ENCODE results near the gene MARK2.

MARK2 gene

GRCh38 chr11:63831326-63831725, 7.6 kb upstream of the MARK2 start:
- DNase-seq = no peak

- peak in 1 of 2 donors; percentile 42 for DNase-seq
Measured at GRCh38 chr11:63832336-63832735, 6.6 kb upstream of the MARK2 start.

GRCh38 chr11:63833048-63833447, 5.9 kb upstream of the MARK2 start:
- DNase-seq = no peak

GRCh38 chr11:63834535-63835157, 4.3 kb upstream of the MARK2 start:
- no peak for DNase-seq

- DNase-seq = no peak
Measured at GRCh38 chr11:63835158-63835545, 3.8 kb upstream of the MARK2 start.

- peak; percentile 41 to 87 for DNase-seq
Measured at GRCh38 chr11:63837027-63837688, 1.8 kb upstream of the MARK2 start.

GRCh38 chr11:63837739-63838138, 1.2 kb upstream of the MARK2 start:
- DNase-seq = peak; percentile 57 to 60

GRCh38 chr11:63838150-63838677, 696 bp upstream of the MARK2 start:
- no peak for DNase-seq

- peak; percentile 50 to 58 for DNase-seq
Measured at GRCh38 chr11:63839508-63840355, 822 bp downstream of the MARK2 start.

- no peak for DNase-seq
Measured at GRCh38 chr11:63840356-63841060, 1.6 kb downstream of the MARK2 start.

- DNase-seq = no peak
Measured at GRCh38 chr11:63841554-63841953, 2.6 kb downstream of the MARK2 start.

GRCh38 chr11:63843041-63843440, 4.1 kb downstream of the MARK2 start:
- no peak for DNase-seq

- no peak for DNase-seq
Measured at GRCh38 chr11:63844836-63845235, 5.9 kb downstream of the MARK2 start.

- DNase-seq = peak; percentile 96 to 99
Measured at GRCh38 chr11:63845303-63845702, 6.4 kb downstream of the MARK2 start.

- DNase-seq = no peak
Measured at GRCh38 chr11:63845911-63846310, 7.0 kb downstream of the MARK2 start.

- DNase-seq = no peak
Measured at GRCh38 chr11:63846897-63847296, 8.0 kb downstream of the MARK2 start.

GRCh38 chr11:63847363-63847762, 8.5 kb downstream of the MARK2 start:
- DNase-seq = no peak

GRCh38 chr11:63849691-63850090, 10.8 kb downstream of the MARK2 start:
- no peak for DNase-seq

GRCh38 chr11:63850920-63851319, 12.0 kb downstream of the MARK2 start:
- no peak for DNase-seq

- no peak for DNase-seq
Measured at GRCh38 chr11:63851364-63851763, 12.5 kb downstream of the MARK2 start.

- no peak for DNase-seq
Measured at GRCh38 chr11:63853476-63853875, 14.6 kb downstream of the MARK2 start.

- DNase-seq = no peak
Measured at GRCh38 chr11:63854696-63855095, 15.8 kb downstream of the MARK2 start.

GRCh38 chr11:63855975-63856374, 17.1 kb downstream of the MARK2 start:
- DNase-seq = no peak
